Astrocyte of the spinal cord (primary cell): ENCODE measurements around the gene USP22.

ENCODE experiments used
- DNase-seq: peaks from one replicate; pipeline ENCODE4 v3.0.0; 2011; ENCODE audit warnings: low read depth, low spot score
- H3K4me3 ChIP-seq: 2 replicates; pipeline ENCODE4 v1.5.1; 2011; ENCODE audit warnings: low read depth, mild to moderate bottlenecking, low read length, moderate library complexity
- in situ Hi-C: cut with HindIII; loops from 2 replicates; pipeline ENCODE4 v1.10.0; 2017; ENCODE audit warnings: low sequenced_read_pairs
- TF ChIP-seq, protein P1 (sequence below): IDR thresholded peaks from 2 replicates; pipeline ENCODE4 v1.5.1; 2012; ENCODE audit warnings: low read depth, mild to moderate bottlenecking, low read length, inconsistent platforms

The USP22 gene

DNA sequence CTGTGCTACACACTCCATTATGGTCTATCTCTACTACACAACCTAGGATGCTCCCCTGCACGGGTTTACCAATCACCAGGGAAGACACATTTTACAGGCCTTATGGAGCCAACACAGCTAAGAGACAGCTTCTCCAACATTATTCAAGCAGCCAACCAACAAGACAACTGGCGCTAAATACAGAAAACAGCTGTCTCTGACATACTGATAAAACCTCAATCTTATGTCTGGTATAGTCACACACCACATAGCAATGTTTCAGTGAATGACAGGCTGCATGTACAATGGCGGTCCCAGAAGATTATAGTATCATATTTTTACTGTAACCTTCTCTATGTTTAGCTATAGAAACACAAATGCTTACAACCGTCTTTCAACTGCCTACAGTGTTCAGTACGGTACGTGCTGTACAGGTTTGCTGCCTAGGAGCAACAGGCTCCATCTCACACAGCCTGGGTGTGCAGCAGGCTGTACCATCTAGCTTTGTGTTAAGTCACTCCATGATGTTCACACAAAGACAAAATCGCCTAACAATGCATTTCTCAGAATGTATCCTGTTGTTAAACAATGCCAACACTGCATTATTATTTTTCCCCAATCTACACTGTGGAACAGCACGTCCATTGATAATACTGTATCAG is 10.9 kb downstream of the USP22 start:
- in situ Hi-C loops: no loop called here
- DNase-seq: no peak
- no peak overlapping the region for H3K4me3 ChIP-seq
- TF ChIP-seq, protein P1, sequence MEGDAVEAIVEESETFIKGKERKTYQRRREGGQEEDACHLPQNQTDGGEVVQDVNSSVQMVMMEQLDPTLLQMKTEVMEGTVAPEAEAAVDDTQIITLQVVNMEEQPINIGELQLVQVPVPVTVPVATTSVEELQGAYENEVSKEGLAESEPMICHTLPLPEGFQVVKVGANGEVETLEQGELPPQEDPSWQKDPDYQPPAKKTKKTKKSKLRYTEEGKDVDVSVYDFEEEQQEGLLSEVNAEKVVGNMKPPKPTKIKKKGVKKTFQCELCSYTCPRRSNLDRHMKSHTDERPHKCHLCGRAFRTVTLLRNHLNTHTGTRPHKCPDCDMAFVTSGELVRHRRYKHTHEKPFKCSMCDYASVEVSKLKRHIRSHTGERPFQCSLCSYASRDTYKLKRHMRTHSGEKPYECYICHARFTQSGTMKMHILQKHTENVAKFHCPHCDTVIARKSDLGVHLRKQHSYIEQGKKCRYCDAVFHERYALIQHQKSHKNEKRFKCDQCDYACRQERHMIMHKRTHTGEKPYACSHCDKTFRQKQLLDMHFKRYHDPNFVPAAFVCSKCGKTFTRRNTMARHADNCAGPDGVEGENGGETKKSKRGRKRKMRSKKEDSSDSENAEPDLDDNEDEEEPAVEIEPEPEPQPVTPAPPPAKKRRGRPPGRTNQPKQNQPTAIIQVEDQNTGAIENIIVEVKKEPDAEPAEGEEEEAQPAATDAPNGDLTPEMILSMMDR: no peak

DNA sequence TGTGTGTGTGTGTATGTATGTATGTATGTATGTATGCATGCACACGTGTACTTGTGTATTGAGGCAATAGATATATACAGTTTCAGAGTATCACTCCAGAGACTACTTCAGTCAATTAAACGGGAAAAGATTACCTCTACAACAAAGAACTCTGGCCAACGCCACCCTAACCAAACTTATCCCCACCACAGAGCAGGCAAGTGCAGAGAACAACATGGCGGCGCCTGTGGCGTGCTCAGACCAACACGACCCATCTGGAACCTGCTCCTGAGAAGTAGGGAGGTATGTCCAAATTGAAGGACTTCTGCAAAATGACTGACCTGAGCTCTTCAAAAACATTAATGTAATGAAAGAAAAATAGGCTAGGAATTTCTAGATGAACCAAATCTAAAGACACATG is 12.4 kb downstream of the USP22 start:
- DNase-seq: no peak
- H3K4me3 ChIP-seq: no peak overlapping the region
- TF ChIP-seq, protein P1: no peak
- in situ Hi-C loops: no loop called here

DNA sequence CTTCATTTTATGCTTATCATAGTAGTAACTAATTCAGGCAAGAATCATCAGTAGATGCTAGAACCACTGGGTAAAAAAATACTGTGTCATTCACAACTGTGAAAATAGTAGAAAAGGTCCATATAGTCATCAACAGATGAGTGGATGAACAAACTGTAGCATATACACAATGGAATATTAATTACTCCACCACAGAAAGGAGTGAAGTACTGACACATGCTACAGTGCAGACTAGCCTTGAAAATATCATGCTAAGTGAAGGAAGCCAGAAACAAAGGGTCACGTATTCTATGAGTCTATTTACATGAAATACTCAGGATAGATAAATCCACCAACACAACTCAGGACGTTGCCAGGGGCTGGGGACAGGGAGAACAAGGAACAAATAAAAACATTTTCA is 13.3 kb downstream of the USP22 start:
- in situ Hi-C loops: no loop called here
- TF ChIP-seq, protein P1: no peak
- H3K4me3 ChIP-seq: no peak overlapping the region
- no peak for DNase-seq

DNA sequence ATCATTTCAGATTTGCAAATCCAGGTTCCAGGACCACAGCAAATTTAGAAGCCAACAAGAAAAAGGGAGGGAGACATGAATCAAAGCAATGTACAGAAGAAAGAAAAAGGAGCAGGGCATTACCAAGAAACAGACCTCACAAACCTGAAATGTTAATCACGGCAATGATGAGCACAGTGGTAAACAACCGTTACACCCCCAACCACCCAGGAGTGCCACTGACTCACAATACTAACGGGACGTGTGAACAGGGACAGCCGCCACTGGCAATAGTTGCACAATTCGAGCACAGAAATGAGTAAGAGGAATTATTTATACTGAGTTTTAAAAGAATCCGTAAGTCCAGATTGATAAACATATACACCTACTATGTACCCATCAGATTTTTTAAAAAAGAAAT is 13.8 kb downstream of the USP22 start:
- DNase-seq: peak; percentile 59
- in situ Hi-C loops: no loop called here
- TF ChIP-seq, protein P1: no peak
- no peak overlapping the region for H3K4me3 ChIP-seq

DNA sequence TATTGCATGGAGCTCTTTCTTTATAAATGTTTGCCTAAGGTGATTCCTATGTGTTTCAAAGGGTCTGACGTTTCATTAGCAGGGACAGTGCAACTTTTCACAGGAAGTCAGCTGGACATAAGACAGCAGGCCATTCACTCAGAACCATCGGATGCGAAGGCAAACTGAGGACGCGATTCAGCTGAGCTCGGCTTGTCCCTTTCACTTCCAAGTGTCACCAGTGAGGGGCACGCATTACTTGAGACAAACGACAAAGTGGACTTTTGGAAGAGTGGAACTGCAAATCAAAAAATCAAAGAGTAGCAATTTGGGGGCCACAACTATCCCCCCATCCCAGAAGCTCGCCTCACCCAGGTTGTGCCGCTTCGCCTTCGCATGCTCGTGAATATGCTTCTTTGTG is 14.6 kb downstream of the USP22 start:
- in situ Hi-C loops: no loop called here
- H3K4me3 ChIP-seq: no peak overlapping the region
- no peak for DNase-seq
- TF ChIP-seq, protein P1: no peak

DNA sequence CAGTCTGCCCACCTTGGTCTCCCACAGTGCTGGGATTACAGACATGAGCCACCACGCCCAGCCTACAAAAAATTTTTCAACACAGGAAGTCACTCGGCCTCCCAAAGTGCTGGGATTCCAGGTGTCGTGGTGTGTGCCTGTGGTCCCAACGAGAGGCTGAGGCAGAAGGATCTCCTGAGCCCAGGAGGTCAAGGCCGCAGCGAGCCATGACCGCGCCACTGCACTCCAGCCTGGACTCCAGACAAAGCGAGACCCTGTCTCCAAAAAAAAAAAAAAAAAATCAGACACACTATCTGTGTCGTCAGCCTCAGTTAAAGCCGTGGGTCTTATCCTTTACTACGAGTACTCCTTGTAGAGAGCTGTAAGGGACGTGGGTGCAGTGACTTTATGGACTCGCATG is 15.8 kb downstream of the USP22 start:
- DNase-seq: no peak
- in situ Hi-C loops: no loop called here
- TF ChIP-seq, protein P1: no peak
- H3K4me3 ChIP-seq: no peak overlapping the region
